Sigmoid colon (tissue), 4 donors: ENCODE results near the gene ZBTB21.

Experiments used
- POLR2A ChIP-seq, 2 donors: fragments of 450-650 bp; IDR thresholded peaks; one replicate each; pipeline ENCODE4 v1.6.1; 2016; ENCODE audit warnings: antibody characterized with exemption in 2 of 2, mild to moderate bottlenecking in 2 of 2, moderate library complexity in 2 of 2
- POLR2AphosphoS5 ChIP-seq, 4 donors: sonication (generic); formaldehyde crosslinking; IDR thresholded peaks; one replicate each; pipeline ENCODE4 v1.6.1; 2017; ENCODE audit warnings: antibody characterized with exemption in 4 of 4
- TF ChIP-seq, protein P1 (sequence below), 4 experiments: fragments of 450-650 bp in 3 of 4; fragments of 200-600 bp in 1 of 4; IDR thresholded peaks; one replicate each; pipeline ENCODE4 v1.5.1; 2016 to 2019; ENCODE audit warnings: antibody characterized with exemption in 4 of 4, mild to moderate bottlenecking in 3 of 4, moderate library complexity in 2 of 4

DNA sequence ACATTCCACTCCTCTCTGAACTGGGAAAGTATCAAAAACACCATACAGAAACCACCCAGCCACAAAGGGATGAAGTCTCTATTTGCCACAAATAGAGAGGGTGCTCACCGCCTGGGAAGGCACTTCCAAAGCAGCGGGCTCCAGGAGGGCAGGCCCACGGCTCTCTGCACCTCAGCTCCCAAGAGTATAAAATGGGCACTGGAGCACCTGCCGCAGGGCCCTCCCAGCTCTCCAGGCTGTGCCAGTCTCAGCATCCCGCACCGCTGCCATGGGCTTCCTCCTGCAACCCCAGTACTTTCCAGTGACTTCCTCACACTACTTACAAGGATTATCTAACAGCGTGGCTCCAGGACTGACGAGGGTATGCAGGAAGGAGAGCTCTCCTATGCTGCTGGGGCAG, 70.8 kb downstream of the ZBTB21 start:
- TF ChIP-seq, protein P1, sequence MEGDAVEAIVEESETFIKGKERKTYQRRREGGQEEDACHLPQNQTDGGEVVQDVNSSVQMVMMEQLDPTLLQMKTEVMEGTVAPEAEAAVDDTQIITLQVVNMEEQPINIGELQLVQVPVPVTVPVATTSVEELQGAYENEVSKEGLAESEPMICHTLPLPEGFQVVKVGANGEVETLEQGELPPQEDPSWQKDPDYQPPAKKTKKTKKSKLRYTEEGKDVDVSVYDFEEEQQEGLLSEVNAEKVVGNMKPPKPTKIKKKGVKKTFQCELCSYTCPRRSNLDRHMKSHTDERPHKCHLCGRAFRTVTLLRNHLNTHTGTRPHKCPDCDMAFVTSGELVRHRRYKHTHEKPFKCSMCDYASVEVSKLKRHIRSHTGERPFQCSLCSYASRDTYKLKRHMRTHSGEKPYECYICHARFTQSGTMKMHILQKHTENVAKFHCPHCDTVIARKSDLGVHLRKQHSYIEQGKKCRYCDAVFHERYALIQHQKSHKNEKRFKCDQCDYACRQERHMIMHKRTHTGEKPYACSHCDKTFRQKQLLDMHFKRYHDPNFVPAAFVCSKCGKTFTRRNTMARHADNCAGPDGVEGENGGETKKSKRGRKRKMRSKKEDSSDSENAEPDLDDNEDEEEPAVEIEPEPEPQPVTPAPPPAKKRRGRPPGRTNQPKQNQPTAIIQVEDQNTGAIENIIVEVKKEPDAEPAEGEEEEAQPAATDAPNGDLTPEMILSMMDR (IDR thresholded peaks at IDR 0.05) = no peak
- TF ChIP-seq POLR2AphosphoS5 (IDR thresholded peaks at IDR 0.05) (no peak), POLR2A (IDR thresholded peaks at IDR 0.05) (no peak)
